GM12891 (cell line): ENCODE measurements around the gene TTC5.

Source experiments
- PAX5 ChIP-seq: IDR thresholded peaks from 2 replicates; pipeline ENCODE4 v1.6.1; 2011; ENCODE audit warnings: low read length, moderate library complexity, mild to moderate bottlenecking; ENCODE audit not compliant: insufficient read depth, severe bottlenecking
- POLR2A ChIP-seq: IDR thresholded peaks from 2 replicates; pipeline ENCODE4 v1.6.1; 2011; ENCODE audit warnings: low read depth, low read length, control low read depth
- POLR2AphosphoS5 ChIP-seq: IDR thresholded peaks from 2 replicates; pipeline ENCODE4 v1.6.1; 2011; ENCODE audit warnings: low read depth, low read length, control low read depth
- TAF1 ChIP-seq: IDR thresholded peaks from 2 replicates; pipeline ENCODE4 v1.6.1; 2011; ENCODE audit warnings: low read depth, low read length, control low read depth

DNA sequence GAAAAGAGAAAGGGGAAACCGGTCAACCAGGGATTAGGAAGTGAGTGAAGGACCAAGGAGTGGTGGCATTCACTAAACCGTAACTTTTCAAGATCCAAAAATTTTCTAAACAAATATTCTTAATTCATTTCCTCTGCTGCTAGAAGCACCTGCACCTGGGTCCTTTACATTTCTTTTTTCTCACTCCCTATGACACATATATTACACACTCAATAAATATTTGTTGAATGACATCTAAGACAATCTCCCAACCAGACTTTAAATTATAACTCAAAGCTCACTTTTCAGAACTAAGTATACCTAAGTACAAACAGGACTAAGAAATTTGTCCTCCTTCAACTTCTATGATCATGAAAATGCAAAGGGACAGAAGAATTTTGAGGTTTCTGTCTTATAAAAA is 11.1 kb downstream of the TTC5 start:
- TF ChIP-seq POLR2AphosphoS5, result no peak
- no peak for TF ChIP-seq POLR2A
- no peak for TF ChIP-seq PAX5
- TF ChIP-seq TAF1, result no peak
